Measurements from ENCODE around the gene PPME1. TPM values are rescaled to one million over a fixed set of nuclear protein-coding genes. Genes with fewer than 3 reads are reported as not detected.

The PPME1 gene
- total RNA-seq, 1 experiment from 2014 or later: 39.4 TPM

GRCh38 chr11:74269161-74269811 lies 98.2 kb downstream of the PPME1 start:
- Histone ChIP-seq H4K91ac (ENCODE audit: insufficient read length, low read depth, low read length) (no peak overlapping the region), H4K8ac (replicated peaks; ENCODE audit: insufficient read length, low read depth, low read length) (no peak overlapping the region), H4K5ac (ENCODE audit: insufficient read length, low read depth, low read length) (no peak overlapping the region), H2BK120ac (ENCODE audit: low read depth, low read length, poor library complexity, severe bottlenecking) (no peak overlapping the region), H3K56ac (ENCODE audit: insufficient read length, low read depth, low read length) (no peak overlapping the region), H3K9me3 (ENCODE audit: control insufficient read depth, low read depth, low read length) (no peaks in the 10 kb centered on the region), H3K79me1 (ENCODE audit: insufficient read depth, low read depth, low read length, poor library complexity, severe bottlenecking) (no peaks in the 10 kb centered on the region), H2BK20ac (ENCODE audit: low read depth, low read length, poor library complexity, severe bottlenecking) (no peak overlapping the region), H3K4me2 (ENCODE audit: insufficient read depth, insufficient read length, low read length) (no peak overlapping the region), H2AFZ (ENCODE audit: low read length) (no peak overlapping the region), H2BK5ac (ENCODE audit: insufficient read length, low read length) (no peak overlapping the region), H3K23ac (ENCODE audit: insufficient read length, low read depth, low read length) (no peak overlapping the region), H3K4me1 (ENCODE audit: insufficient read depth, low read length) (no peaks in the 10 kb centered on the region), H3K27ac (ENCODE audit: insufficient read length, low read depth, low read length) (no peak overlapping the region), H3K27me3 (ENCODE audit: insufficient read depth, low read length) (0 out of 2 replicates have a peak, but pooled peaks cover 3% of the 10 kb centered on the region), H3K18ac (ENCODE audit: insufficient read length, low read depth, low read length) (no peak overlapping the region), H3K9ac (ENCODE audit: extremely low read depth, insufficient read length, low read length) (no peak overlapping the region), H2BK12ac (ENCODE audit: insufficient read length, low read depth, low read length) (no peak overlapping the region), H2BK15ac (ENCODE audit: low read depth, low read length) (no peak overlapping the region), H2AK5ac (ENCODE audit: insufficient read length, low read length) (no peak overlapping the region), H4K20me1 (ENCODE audit: control insufficient read depth, insufficient read depth, insufficient read length) (no peaks in the 10 kb centered on the region), H3T11ph (ENCODE audit: low read length) (no peak overlapping the region), H3K14ac (ENCODE audit: insufficient read depth, low read length) (no peak overlapping the region), H3K4ac (ENCODE audit: low read depth, low read length) (no peak overlapping the region), H3K23me2 (ENCODE audit: insufficient read length, low read depth, low read length, poor library complexity, severe bottlenecking) (no peaks in the 10 kb centered on the region), H3K79me2 (ENCODE audit: insufficient read depth, low read length) (no peaks in the 10 kb centered on the region)
- no CpG with 5 or more reads among the region's 11 CpGs for WGBS (ENCODE audit: extremely low coverage, insufficient read length, low lambda C conversion rate)
- no peak for DNase-seq
- Mint-ChIP-seq H3K4me1 (no peaks in the 10 kb centered on the region), H3K9me3 (no peaks in the 10 kb centered on the region), H3K36me3 (ENCODE audit: insufficient read depth in 1 of 3, low read depth in 3 of 3) (no peaks in the 10 kb centered on the region), H3K27me3 (ENCODE audit: low read depth) (peaks cover 3% of the 10 kb centered on the region; the same call in 1 of the 2 replicates), H3K27ac (no peak overlapping the region), H3K4me3 (no peak overlapping the region)
- no peak for TF ChIP-seq CTCF (conservative IDR thresholded peaks at IDR 0.05)
